Fibroblast of mammary gland (primary cell): Measurements from ENCODE around the gene OPTC.
A peak's percentile ranks its signal among the peaks of the same experiment; 100 is the strongest.

Source experiments
- DNase-seq: peaks from one replicate; pipeline ENCODE4 v3.0.0-alpha.2; 2010; ENCODE audit warnings: low read depth
- H3K4me3 ChIP-seq: 2 replicates; pipeline ENCODE4 v1.5.1; 2011; ENCODE audit warnings: low read depth, mild to moderate bottlenecking, low read length, moderate library complexity; ENCODE audit not compliant: control insufficient read depth
- TF ChIP-seq, protein P1 (sequence below): conservative IDR thresholded peaks from 2 replicates; pipeline ENCODE4 v1.5.1; 2011; ENCODE audit warnings: low read depth, low read length, inconsistent platforms; ENCODE audit not compliant: control insufficient read depth, insufficient read depth

The OPTC gene

DNA sequence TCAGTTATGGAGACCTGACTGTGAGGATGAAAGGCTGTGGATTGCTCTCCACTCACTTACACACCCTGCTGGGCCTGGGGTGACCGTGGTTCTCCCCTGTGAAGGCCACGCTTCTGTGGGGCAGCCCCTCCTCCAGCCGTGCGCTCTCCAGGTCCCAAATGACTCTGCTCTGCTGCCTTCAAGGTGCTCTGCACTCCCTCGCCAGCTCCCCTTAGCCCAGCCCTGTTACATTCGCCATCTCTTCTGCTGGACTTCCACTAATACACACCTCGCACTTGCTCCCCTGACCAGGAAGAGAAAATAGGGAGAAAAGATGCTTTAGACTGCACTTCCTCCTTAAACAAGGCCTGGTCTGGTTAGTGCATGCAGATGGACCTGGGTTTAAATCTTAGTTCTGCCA is 24.6 kb downstream of the OPTC start:
- no peak overlapping the region for H3K4me3 ChIP-seq
- TF ChIP-seq, protein P1, sequence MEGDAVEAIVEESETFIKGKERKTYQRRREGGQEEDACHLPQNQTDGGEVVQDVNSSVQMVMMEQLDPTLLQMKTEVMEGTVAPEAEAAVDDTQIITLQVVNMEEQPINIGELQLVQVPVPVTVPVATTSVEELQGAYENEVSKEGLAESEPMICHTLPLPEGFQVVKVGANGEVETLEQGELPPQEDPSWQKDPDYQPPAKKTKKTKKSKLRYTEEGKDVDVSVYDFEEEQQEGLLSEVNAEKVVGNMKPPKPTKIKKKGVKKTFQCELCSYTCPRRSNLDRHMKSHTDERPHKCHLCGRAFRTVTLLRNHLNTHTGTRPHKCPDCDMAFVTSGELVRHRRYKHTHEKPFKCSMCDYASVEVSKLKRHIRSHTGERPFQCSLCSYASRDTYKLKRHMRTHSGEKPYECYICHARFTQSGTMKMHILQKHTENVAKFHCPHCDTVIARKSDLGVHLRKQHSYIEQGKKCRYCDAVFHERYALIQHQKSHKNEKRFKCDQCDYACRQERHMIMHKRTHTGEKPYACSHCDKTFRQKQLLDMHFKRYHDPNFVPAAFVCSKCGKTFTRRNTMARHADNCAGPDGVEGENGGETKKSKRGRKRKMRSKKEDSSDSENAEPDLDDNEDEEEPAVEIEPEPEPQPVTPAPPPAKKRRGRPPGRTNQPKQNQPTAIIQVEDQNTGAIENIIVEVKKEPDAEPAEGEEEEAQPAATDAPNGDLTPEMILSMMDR: no peak
- no peak for DNase-seq

DNA sequence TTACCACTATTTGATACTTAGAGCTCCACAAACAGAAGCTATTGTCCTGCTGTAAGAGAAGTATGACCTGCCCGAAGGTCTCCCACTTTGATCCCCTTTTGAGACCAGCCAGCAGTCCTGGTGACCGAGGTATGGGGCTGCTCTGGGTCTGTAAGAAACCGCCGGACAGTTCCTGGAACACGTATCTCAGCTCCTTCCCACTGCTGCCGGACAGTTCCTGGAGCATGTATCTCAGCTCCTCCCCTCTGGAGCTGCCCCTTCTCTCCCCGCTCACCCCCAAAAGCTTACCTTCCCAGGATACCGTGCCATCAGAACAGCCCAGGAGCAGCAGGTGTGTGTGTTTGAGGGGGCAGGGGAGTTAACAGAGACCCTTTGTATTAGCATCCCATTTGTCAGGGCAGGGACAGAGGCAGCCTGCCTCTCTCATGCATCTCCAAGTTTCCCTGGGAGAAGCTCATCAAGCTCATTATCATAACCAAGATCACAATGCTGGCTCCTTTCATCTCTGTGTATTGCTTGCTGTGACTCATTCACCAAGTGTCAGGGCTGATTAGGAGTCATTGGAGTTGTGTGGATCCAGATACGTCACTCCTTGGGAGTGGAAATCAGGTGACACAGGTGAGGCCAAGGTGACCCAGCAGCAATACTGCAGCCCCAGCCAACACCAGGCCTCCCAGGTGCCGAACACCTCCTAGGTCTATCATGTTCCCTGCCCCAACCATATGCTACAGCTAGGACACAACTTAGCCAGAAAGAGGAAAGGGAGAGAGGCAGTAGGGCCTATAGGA is 25.3 kb downstream of the OPTC start:
- H3K4me3 ChIP-seq: no peak overlapping the region
- no peak for DNase-seq
- TF ChIP-seq, protein P1: no peak

- no peak overlapping the region for H3K4me3 ChIP-seq
- no peak for DNase-seq
- TF ChIP-seq, protein P1: no peak
Observed at GRCh38 chr1:203519896-203520295, 25.9 kb downstream of the OPTC start.

DNA sequence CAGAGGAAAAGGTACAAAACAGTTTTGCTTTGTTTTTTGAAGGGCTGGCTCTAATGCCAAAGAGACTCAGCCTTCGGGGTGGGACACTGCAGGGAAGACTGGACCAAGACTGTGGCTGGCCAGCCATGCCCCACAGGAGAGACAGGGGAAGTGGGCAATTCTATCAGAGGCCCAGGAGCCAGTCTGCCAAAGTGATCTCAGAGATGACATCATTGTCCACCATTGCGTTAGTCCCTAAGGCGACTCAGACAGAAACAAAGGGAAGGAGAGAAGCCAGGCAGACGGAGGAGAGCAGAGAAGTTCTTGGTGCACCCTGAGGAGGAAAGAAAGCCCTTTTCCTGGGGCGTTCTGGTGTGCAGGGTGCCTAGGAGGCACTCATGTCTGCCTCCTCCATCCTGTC is 26.4 kb downstream of the OPTC start:
- no peak overlapping the region for H3K4me3 ChIP-seq
- DNase-seq: peak; percentile 70
- TF ChIP-seq, protein P1: no peak

- no peak for DNase-seq
- H3K4me3 ChIP-seq: no peak overlapping the region
- TF ChIP-seq, protein P1: no peak
Observed at GRCh38 chr1:203521074-203521794, 27.3 kb downstream of the OPTC start.

DNA sequence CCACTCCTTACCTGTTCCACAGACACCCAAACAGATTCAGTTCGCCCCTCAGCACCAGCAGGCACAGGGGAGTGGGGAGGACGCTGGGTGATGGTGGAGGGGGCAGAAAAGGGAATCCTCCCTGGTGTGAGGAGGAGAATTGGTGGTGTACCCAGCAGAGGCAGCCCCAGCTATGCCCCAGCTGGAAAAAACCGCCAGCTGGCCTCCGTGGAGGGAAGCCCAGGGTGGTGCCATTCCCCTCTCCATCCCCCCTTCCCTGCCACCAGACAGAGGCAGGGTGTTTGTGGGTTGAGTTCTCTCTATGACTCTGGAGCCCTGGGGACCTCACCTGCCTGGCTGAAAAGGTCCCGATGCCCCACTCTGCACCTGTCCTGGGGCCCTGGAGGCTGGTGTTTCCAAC is 27.9 kb downstream of the OPTC start:
- no peak for DNase-seq
- TF ChIP-seq, protein P1: no peak
- no peak overlapping the region for H3K4me3 ChIP-seq
